HG03575 (cell line): ENCODE results near the gene DLG5.

Experiments
- ATAC-seq: cut with Tn5 transposase; IDR thresholded peaks from one replicate; pipeline ENCODE4 v1.9.1; 2021; ENCODE audit not compliant: unreplicated experiment, insufficient number of reproducible peaks, low FRiP score; ENCODE audit errors: extremely low read depth

Gene DLG5

DNA sequence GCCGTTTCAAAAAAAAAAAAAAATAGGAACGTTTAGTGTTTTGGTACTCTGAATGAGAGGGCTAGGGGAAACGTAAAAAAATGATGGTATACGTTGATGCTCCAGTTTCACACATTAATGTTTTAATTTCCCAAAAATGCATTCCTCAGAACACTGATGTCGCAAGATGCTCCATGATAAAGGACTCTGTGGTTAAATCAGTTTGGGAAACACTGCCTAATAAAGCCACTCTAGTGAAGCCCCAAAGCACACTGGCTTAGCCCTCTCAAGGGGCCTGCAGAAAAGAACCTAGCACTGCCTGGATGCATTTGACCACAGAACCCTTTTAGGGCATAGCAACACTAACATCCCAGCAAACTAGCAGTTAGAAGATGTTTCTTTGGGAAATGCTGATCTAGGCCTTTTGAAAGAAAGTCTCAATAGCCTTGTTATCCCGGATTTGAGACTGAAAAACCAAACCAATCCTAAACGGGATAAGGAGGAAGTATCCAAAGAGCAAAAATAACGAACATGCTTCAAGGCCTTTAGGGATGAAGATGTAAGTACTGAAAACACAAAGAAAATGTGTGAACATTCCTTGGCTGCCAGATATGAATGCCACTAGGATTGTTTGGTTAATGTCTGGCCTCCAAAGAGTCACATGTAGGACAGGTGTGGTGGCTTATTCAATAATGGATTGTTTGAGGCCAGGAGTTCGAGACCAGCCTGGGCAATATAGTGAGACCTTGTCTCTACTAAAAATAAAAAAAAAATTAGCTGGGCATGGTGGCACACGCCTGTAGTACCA is 11.0 kb downstream of the DLG5 start:
- no peak for ATAC-seq

DNA sequence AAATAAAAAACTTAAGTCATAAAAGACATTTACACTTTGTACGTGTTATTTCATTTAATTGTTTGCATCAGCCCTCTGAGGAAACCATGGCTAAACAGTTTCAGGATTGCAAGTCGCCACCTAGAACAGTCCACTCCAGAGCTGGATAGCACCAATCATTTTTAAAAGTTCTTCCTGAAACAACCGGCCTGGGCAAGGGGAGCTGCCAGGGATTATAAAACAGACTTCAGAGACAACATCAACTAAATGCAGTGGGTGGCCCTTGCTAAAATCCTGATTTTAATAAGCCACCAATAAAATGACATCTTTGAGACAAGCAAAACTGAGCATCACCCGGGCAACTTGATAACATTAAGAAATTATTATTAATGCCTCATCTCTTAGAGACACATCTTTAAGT is 13.5 kb downstream of the DLG5 start:
- ATAC-seq = no peak

DNA sequence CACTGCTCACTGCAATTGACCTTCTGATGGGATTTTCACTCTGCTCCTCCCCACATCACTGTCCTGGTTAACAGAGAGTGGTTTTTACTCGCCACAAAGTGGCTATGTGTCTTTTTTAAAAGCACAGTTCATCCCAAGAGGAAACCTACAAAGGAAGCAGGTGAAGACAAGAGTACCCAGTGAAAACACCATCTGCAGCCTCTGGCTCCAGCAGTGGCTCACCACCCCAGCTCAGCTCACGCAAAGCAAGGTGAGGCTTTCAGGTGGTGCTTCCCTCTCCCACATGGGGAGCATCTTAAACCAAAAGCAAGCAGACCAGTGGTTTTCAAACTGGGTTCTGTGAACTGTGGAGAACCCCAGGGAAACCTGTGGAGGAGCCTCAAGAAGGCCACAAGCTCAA is 14.0 kb downstream of the DLG5 start:
- ATAC-seq = no peak

DNA sequence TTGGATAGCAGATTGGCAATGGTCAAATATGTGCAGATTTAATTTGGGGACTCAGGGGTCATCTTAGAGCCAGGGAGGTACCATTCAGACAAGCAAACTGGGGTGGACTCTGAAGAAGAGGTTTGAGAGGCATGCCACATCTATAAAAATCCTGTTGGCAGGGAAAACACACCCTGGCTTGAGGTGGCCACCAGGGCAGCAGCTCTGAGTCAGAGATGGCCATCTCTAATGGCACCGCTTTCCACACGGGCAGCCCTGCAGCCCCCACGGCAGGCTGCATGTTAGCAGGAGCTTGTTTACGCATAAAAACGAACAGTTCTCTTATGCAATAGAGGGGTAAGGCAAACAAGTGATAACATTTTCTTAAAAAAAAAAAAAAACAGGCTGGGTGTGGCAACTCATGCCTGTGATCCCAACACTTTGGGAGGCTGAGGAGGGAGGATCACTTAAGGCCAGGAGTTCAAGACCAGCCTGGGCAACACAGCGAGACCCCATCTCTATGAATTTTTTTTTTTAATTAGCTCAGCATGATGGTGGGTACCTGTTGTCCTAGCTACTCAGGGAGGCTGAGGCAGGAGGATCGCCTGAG is 14.9 kb downstream of the DLG5 start:
- ATAC-seq = no peak

DNA sequence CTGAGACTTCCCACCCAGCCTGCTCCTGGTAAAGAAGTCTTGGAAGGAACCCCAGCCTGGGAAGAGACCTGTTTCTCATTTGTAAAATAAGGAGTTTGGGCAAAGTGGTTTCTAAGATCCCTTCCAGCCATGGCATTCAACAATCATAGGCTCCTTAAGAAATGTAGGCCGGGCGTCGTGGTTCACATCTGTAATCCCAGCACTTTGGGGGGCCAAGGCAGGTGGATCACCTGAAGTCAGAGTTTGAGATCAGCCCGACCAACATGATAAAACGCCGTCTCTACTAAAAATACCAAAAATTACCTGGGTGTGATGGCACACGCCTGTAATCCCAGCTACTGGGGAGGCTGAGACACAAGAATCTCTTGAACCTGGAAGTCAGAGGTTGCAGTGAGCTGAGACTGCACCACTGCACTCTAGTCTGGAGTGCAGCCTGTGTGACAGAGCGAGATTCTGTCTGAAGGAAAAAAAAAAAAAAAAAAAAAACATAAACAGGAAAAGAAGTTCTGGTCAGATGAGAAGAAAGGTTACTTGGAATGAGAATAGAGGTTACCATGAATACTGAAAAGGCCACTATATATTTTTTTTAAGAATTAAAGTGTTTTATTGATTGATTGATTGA is 15.9 kb downstream of the DLG5 start:
- no peak for ATAC-seq

DNA sequence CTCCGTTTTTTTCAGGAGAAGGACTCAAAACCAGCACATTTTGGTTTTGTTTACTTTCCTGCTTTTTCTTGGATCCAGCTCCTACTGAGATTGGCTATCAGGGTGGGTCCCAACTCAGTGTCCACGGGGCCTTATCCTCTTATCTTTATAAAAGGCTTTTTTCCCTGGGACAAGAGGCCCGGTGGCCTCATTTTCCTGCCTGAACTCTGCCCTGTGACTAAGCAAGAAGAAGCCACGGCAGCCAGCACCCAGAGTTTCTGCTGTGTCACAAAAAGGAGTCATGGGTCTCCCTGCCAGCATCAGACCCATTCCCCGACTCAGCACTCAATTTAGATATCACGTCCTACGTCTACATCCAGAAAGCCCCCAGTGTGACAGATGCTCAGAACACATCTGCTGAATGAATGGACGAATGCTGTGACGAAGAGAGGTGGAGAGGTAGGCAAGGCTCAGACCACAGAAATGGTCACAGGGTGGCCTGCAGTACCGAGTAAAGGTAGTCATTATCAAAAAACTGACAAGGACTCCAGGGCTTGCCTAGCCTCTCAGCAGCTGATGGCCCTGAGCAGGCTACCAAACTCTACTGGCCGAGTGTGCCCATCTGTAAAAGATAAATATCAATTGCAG is 16.7 kb downstream of the DLG5 start:
- ATAC-seq = no peak

DNA sequence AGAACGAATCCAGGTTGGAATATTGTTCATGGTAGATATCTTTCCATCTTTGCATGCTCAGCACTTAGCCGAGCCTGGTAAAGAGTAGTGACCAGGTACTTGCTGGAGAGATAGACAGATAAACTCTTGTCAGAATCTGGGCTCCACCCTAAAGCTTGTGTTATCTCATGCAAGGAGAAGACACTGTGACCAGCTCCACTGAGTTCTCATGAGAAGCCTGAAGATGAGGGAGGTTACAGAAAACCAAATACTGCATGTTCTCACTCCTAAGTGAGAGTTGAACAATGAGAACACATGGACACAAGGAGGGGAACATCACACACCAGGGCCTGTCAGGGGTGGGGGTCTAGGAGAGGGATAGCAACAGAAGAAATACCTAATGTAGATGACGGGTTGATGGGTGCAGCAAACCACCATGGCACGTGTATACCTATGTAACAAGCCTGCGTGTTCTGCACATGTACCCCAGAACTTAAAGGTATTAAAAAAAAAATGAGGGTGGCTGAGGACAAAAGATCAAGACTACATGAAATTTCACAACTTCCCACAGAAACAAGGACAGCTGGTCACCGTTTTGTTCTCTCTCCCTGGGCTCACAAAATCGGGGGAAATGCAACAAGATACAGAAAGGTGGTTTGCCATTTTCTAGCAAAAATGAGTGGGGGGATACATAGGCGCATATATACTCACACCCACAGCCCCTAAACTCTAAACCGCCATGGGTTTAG is 17.4 kb downstream of the DLG5 start:
- ATAC-seq = no peak

DNA sequence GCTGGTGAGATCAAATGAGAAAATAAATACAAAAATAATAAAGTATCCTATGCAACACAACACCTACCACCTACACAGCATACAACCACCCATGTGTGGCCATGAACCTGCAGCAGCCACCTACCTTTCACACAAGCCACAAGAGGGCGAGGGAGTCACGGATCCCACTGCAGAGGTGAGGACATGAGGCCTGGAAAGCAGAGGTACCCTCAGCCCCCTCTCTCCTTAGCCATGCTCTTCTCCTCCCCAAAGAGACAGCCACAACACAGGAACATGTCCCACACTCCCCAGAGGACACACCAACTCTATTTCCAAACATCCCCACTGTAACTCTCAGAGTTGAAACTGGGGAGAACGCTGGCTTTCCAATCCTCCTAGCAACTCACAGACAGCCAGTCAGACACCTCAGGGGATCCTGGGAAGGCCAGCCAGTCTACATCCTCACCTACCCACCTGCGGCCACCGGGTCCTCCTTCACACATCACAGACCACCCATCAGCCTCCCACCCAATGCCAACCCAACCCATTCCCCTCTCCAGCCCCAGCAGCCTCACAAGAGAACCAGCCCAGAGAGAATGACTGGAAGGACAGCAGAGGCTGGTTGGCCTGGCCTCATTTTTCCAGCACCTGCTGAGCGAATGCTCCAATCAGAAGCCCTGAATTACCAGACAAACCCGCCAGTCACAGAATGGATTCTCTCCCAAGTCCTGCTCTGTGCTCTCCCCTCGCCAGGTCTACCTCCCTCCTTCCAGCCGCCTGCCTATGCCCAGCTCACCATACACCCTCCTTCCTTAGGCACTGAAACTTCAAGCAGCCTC is 18.4 kb downstream of the DLG5 start:
- no peak for ATAC-seq

DNA sequence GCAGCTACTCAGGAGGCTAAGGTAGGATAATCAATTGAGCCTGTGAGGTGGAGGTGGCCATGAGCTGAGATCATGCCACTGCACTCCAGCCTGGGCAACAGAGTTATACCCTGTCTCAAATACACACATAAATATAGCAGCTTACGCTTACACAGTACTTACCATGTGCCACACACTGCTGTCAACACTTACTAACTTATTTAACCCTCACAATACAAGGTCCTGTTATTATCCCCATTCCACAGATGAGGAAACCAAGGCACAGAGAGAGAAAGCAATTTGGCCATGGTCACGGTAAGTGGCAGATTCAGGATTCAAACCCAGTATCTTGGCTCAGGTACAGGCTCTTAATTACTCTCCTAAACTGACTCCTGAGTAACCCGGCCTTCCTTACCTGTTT is 19.1 kb downstream of the DLG5 start:
- ATAC-seq = no peak

DNA sequence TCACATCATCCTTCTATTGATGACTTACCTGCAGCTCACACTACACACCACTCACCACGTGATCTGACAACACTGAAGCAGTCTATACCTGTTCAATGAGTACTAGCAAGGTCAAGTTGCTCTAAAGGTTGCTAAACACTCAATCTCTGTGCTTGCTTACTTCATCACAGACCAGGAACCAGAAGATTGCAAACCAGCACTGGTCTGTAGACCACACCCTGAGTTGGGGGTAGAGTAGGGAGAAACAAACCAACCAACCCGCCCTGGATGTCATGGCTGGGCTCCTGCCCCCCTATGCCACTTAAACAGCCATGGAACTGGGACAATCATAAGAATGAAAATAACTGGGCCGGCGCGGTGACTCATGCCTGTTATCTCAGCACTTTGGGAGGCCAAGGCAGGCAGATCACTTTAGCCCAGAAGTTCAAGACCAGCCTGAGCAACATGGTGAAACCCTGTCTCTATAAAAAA is 19.6 kb downstream of the DLG5 start:
- no peak for ATAC-seq

DNA sequence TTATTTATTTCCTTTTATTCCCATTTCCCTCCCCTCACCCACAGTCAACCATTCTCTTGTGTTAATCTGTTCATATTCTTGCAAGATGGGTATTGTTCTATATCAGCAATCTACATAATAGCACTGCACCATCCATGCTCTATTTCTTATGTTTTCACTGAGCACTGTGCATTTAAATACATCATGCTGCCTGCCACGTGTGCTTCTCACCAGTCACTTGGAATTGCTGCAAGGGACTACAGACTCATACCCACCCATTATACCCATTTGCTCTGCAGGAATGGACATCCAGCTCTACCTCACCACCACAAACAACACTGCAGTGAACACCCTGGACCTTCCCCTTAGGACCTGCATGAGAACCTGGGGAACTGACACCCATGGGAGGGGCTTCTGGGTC is 20.8 kb downstream of the DLG5 start:
- ATAC-seq = no peak

DNA sequence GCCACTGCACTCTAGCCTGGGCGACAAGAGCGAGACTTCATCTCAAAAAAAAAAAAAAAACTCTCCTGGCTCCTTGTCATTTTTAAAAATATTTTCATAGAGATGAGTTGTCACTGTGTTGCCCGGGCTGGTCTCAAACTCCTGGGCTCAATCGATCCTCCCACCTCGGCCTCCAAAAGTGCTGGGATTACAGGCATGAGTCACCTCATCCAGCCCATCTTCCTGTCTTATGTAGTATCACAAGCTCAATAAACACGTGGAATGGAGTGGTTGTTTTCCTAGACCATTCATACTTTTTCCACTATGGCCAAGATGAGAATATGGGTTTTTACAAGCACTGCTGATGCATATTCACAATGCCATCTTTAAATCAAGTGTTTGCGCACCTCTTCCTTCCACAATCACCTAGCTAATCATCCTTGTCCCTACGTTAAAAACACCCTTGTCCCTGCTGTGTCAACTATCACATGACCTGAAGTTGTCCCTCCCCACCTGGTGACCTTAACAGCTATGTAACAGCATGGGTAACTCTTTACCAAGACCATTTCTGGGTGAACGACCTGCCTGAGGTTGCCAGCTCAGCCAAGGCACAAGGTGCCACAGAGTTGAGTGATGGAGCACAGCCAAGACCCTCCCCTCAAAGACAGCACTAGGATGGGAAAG is 21.3 kb downstream of the DLG5 start:
- ATAC-seq = no peak

DNA sequence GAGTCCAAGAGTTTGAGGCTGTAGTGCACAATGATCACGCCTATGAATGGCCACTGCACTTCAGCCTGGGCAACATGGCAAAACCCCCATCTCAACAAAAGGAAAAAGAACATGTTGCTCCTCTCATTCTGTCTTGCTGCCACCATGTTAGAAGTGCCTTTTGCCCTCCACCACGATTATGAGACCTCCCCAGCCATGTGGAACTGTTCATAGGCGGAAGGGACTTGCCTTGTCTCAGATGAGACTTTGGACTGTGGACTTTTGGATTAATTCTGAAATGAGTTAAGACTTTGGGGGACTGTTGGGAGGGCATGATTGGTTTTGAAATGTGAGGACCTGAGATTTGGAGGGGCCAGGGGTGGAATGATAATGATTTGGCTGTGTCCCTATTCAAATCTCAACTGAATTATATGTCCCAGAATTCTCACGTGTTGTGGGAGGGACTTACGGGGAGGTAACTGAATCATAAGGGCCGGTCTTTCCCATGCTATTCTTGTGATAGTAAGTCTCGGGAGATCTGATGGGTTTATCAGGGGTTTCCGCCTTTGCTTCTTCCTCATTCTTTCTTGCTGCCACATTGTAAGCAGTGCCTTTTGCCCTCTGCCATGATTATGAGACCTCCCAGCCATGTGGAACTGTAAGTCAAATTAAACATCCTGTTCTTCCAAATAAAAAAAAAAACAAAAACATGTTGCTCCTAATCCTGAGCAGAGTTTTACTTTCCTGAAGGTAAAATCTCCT is 22.3 kb downstream of the DLG5 start:
- no peak for ATAC-seq

DNA sequence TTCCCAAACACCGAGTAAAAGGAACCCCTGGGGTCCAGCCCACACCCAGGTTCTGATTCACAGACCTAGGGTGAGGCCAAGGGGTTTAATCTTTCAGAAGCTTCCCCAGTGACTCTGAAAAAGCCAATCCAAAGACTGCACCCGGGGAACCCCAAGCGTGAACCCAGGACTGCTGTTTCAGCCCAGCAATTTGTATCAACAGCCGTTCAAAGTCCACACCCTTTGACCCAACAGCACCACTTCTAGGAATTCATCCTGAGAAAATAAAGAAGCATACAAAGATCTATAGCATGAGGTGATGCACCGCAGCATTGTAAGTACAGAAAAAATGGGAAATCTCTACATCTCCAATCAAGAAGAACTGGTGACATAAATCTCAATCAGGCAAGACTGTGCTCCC is 24.4 kb downstream of the DLG5 start:
- no peak for ATAC-seq

DNA sequence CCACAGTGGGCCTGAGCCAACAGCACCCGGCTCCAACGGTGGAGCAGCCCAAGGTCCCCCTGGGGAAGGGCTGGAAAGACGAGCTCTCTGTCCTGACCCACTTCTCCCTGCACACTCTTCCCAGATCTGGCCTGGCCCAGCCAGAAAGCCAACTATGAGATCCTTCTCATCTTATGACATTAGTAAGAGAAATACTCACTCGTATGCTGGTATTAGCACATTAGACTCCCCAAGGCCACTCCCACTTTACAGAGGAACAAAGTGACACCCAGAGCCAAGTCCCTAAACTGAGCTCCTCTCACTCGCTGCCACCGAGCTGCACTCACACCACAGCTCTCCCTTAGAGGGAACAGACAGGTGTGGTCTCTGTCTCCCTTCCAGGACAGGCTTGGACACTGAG is 24.8 kb downstream of the DLG5 start:
- no peak for ATAC-seq

DNA sequence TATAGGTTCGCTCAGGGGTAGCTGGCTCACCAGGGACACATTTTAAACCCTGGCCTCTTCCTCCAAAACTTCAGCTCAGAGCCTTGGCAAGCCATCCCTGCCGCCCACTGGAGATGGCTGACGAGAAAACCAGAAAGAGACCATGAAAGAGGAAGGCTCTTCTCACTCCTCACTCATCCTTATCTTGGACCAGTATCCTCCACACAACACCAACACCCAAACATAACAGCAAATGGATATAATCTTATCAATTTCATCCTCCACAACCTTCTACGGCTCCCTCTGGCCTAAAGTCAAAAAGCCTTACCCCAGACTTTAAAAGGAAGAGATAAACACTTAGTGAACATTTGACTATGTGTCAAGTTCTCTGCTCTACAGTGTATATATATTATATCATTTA is 26.9 kb downstream of the DLG5 start:
- ATAC-seq = no peak

DNA sequence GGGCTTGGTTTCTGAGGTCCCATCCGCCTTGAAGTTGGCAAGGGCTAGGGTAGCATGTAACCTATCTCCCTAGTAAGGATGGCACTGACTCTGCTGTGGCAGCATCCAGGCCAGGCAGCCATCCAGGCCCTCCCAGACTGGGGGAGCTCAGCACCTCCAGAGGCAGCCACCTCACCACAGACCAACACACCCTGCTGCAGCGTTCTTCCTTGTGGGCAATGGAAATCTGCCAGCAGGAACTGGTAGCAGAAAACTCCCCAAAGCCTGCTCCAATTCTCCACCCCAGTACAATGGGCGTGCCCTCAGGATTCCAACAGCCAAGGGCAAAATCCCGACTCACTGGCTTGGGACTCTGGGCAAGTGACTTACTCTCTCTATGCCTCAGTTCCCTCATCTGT is 27.5 kb downstream of the DLG5 start:
- ATAC-seq = no peak
